Measurements from ENCODE around the gene HBA1. TPM values are rescaled to one million over a fixed set of nuclear protein-coding genes. Genes with fewer than 3 reads are reported as not detected.

HBA1 gene
- total and polyA plus RNA-seq, 9 of the 15 experiments (the other 6 are each of a cell fraction or from before 2014, with no cell fraction given), result 128 to 2,388 (median 380) TPM

DNA sequence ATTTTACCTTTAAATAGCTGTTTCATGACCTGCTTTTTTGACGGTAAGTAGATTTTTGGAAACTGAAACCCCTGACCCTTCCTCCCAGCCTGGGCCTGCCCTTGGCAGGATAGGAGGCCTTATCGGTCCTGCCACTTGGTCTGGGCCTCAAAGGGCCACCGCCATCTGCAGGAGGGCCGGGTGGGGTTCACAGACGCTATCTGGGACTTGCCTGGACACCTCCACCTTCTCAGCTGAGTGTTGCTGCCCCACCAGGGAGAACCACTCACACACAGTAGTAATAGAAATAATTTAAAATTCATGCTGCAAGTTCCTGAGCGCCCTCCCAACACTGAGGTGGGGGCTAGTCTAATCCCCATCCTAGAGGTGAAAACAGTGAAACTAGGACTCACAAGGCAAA lies 33.4 kb upstream of the HBA1 start (continued):
- TF ChIP-seq SMAD3 (CRISPR knock-in tag; conservative IDR thresholded peaks at IDR 0.05) (no peak), ZNF431 (CRISPR knock-in tag; IDR thresholded peaks at IDR 0.05) (no peak), MYBL2 (IDR thresholded peaks at IDR 0.05; ENCODE audit: low read depth) (no peak), MYBL2 (CRISPR knock-in tag; IDR thresholded peaks at IDR 0.05; ENCODE audit: borderline replicate concordance) (no peak), TGIF2 (CRISPR knock-in tag; IDR thresholded peaks at IDR 0.05) (no peak), POLR2AphosphoS5 (IDR thresholded peaks at IDR 0.05; ENCODE audit: control insufficient read depth, insufficient read depth, low read depth, low read length) (peak; percentile 97), FOXJ3 (CRISPR knock-in tag; IDR thresholded peaks at IDR 0.05) (no peak), ZNF696 (CRISPR knock-in tag; conservative IDR thresholded peaks at IDR 0.05) (no peak)
- TF ChIP-seq, protein P1, sequence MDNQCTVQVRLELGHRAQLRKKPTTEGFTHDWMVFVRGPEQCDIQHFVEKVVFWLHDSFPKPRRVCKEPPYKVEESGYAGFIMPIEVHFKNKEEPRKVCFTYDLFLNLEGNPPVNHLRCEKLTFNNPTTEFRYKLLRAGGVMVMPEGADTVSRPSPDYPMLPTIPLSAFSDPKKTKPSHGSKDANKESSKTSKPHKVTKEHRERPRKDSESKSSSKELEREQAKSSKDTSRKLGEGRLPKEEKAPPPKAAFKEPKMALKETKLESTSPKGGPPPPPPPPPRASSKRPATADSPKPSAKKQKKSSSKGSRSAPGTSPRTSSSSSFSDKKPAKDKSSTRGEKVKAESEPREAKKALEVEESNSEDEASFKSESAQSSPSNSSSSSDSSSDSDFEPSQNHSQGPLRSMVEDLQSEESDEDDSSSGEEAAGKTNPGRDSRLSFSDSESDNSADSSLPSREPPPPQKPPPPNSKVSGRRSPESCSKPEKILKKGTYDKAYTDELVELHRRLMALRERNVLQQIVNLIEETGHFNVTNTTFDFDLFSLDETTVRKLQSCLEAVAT (IDR thresholded peaks at IDR 0.05), result no peak
- TF ChIP-seq, protein P2, sequence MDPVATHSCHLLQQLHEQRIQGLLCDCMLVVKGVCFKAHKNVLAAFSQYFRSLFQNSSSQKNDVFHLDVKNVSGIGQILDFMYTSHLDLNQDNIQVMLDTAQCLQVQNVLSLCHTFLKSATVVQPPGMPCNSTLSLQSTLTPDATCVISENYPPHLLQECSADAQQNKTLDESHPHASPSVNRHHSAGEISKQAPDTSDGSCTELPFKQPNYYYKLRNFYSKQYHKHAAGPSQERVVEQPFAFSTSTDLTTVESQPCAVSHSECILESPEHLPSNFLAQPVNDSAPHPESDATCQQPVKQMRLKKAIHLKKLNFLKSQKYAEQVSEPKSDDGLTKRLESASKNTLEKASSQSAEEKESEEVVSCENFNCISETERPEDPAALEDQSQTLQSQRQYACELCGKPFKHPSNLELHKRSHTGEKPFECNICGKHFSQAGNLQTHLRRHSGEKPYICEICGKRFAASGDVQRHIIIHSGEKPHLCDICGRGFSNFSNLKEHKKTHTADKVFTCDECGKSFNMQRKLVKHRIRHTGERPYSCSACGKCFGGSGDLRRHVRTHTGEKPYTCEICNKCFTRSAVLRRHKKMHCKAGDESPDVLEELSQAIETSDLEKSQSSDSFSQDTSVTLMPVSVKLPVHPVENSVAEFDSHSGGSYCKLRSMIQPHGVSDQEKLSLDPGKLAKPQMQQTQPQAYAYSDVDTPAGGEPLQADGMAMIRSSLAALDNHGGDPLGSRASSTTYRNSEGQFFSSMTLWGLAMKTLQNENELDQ (CRISPR knock-in tag; IDR thresholded peaks at IDR 0.05; ENCODE audit: borderline replicate concordance), result no peak
- TF ChIP-seq, protein P3, sequence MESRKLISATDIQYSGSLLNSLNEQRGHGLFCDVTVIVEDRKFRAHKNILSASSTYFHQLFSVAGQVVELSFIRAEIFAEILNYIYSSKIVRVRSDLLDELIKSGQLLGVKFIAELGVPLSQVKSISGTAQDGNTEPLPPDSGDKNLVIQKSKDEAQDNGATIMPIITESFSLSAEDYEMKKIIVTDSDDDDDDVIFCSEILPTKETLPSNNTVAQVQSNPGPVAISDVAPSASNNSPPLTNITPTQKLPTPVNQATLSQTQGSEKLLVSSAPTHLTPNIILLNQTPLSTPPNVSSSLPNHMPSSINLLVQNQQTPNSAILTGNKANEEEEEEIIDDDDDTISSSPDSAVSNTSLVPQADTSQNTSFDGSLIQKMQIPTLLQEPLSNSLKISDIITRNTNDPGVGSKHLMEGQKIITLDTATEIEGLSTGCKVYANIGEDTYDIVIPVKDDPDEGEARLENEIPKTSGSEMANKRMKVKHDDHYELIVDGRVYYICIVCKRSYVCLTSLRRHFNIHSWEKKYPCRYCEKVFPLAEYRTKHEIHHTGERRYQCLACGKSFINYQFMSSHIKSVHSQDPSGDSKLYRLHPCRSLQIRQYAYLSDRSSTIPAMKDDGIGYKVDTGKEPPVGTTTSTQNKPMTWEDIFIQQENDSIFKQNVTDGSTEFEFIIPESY (CRISPR knock-in tag; IDR thresholded peaks at IDR 0.05), result no peak
- TF ChIP-seq, protein P4, sequence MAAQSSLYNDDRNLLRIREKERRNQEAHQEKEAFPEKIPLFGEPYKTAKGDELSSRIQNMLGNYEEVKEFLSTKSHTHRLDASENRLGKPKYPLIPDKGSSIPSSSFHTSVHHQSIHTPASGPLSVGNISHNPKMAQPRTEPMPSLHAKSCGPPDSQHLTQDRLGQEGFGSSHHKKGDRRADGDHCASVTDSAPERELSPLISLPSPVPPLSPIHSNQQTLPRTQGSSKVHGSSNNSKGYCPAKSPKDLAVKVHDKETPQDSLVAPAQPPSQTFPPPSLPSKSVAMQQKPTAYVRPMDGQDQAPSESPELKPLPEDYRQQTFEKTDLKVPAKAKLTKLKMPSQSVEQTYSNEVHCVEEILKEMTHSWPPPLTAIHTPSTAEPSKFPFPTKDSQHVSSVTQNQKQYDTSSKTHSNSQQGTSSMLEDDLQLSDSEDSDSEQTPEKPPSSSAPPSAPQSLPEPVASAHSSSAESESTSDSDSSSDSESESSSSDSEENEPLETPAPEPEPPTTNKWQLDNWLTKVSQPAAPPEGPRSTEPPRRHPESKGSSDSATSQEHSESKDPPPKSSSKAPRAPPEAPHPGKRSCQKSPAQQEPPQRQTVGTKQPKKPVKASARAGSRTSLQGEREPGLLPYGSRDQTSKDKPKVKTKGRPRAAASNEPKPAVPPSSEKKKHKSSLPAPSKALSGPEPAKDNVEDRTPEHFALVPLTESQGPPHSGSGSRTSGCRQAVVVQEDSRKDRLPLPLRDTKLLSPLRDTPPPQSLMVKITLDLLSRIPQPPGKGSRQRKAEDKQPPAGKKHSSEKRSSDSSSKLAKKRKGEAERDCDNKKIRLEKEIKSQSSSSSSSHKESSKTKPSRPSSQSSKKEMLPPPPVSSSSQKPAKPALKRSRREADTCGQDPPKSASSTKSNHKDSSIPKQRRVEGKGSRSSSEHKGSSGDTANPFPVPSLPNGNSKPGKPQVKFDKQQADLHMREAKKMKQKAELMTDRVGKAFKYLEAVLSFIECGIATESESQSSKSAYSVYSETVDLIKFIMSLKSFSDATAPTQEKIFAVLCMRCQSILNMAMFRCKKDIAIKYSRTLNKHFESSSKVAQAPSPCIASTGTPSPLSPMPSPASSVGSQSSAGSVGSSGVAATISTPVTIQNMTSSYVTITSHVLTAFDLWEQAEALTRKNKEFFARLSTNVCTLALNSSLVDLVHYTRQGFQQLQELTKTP (IDR thresholded peaks at IDR 0.05; ENCODE audit: low read depth in 1 of 2, partially characterized antibody in 2 of 2), result peak in 1 of 2 experiments; percentile 14
- TF ChIP-seq, protein P5, sequence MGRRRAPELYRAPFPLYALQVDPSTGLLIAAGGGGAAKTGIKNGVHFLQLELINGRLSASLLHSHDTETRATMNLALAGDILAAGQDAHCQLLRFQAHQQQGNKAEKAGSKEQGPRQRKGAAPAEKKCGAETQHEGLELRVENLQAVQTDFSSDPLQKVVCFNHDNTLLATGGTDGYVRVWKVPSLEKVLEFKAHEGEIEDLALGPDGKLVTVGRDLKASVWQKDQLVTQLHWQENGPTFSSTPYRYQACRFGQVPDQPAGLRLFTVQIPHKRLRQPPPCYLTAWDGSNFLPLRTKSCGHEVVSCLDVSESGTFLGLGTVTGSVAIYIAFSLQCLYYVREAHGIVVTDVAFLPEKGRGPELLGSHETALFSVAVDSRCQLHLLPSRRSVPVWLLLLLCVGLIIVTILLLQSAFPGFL (CRISPR knock-in tag; IDR thresholded peaks at IDR 0.05), result 0 out of 2 replicates have a peak, but pooled peaks have one; percentile 28
- TF ChIP-seq, protein P6, sequence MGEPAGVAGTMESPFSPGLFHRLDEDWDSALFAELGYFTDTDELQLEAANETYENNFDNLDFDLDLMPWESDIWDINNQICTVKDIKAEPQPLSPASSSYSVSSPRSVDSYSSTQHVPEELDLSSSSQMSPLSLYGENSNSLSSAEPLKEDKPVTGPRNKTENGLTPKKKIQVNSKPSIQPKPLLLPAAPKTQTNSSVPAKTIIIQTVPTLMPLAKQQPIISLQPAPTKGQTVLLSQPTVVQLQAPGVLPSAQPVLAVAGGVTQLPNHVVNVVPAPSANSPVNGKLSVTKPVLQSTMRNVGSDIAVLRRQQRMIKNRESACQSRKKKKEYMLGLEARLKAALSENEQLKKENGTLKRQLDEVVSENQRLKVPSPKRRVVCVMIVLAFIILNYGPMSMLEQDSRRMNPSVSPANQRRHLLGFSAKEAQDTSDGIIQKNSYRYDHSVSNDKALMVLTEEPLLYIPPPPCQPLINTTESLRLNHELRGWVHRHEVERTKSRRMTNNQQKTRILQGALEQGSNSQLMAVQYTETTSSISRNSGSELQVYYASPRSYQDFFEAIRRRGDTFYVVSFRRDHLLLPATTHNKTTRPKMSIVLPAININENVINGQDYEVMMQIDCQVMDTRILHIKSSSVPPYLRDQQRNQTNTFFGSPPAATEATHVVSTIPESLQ (CRISPR knock-in tag; IDR thresholded peaks at IDR 0.05), result no peak
